Breast epithelium (tissue), 4 donors: Measurements from ENCODE around the gene CCBE1. TPM values are rescaled to one million over a fixed set of nuclear protein-coding genes. Genes with fewer than 3 reads are reported as not detected.

Experiments
- DNase-seq, 2 donors: peaks; one replicate each; pipeline ENCODE4 v3.0.0-alpha.2; 2019; ENCODE audit warnings: low spot score in 2 of 2
- H3K27ac ChIP-seq, 2 donors: fragments of 200-600 bp; sonication (generic) in 1 of 2; one replicate each; pipeline ENCODE4 v1.5.1; 2016 to 2019; ENCODE audit warnings: mild to moderate bottlenecking in 1 of 2
- H3K27me3 ChIP-seq, 2 donors: fragments of 200-600 bp; sonication (generic) in 1 of 2; one replicate each; pipeline versions ENCODE4 v1.5.1 to v1.6.0; 2017 to 2019; ENCODE audit warnings: control low read depth in 1 of 2, mild to moderate bottlenecking in 1 of 2
- H3K36me3 ChIP-seq: fragments of 200-600 bp; one replicate; pipeline ENCODE4 v1.5.1; 2019
- H3K4me1 ChIP-seq, 2 donors: fragments of 200-600 bp; sonication (generic); one replicate each; pipeline ENCODE4 v1.5.1; 2016 to 2019; ENCODE audit warnings: control low read depth in 1 of 2
- H3K4me3 ChIP-seq, 3 donors: fragments of 200-600 bp; sonication (generic); 1 replicate in 2 of 3; 2 replicates in 1 of 3; pipeline ENCODE4 v1.5.1; 2016 to 2019; ENCODE audit warnings: mild to moderate bottlenecking in 3 of 3, moderate library complexity in 2 of 3
- H3K9me3 ChIP-seq, 2 donors: fragments of 200-600 bp; sonication (generic) in 1 of 2; one replicate each; pipeline ENCODE4 v1.5.1; 2016 to 2019; ENCODE audit warnings: control low read depth in 1 of 2
- POLR2A ChIP-seq: fragments of 450-650 bp; IDR thresholded peaks from one replicate; pipeline ENCODE4 v1.6.1; 2016; ENCODE audit warnings: antibody characterized with exemption, mild to moderate bottlenecking, moderate library complexity
- POLR2AphosphoS5 ChIP-seq, 3 donors: sonication (generic); formaldehyde crosslinking; IDR thresholded peaks; one replicate each; pipeline ENCODE4 v1.6.1; 2017; ENCODE audit warnings: antibody characterized with exemption in 3 of 3
- intact Hi-C: fragments of 100-400 bp; cut with DNase I; formaldehyde crosslinking; loops from one replicate; pipeline ENCODE4 v1.15.1; 2023; ENCODE audit warnings: low total_unique reads
- total RNA-seq, 3 donors: library from RNA; depleted of rRNA; stranded (reverse); fragments of >200 nt; gene quantifications; one replicate each; pipeline ENCODE4 v1.1.0, GENCODE V29; 2016
- TF ChIP-seq, protein P1 (sequence below), 3 donors: fragments of 450-650 bp; IDR thresholded peaks; one replicate each; pipeline ENCODE4 v1.5.1; 2016 to 2017; ENCODE audit warnings: antibody characterized with exemption in 3 of 3, mild to moderate bottlenecking in 3 of 3, moderate library complexity in 3 of 3

CCBE1 gene
- total RNA-seq, 3 donors from 2014 or later: 3.5 to 4.9 (median 4.0) TPM

GRCh38 chr18:59573962-59574361, 123.3 kb downstream of the CCBE1 start:
- no peak for DNase-seq
- no peak overlapping the region for H3K4me3 ChIP-seq
- TF ChIP-seq POLR2A: no peak
- TF ChIP-seq, protein P1, sequence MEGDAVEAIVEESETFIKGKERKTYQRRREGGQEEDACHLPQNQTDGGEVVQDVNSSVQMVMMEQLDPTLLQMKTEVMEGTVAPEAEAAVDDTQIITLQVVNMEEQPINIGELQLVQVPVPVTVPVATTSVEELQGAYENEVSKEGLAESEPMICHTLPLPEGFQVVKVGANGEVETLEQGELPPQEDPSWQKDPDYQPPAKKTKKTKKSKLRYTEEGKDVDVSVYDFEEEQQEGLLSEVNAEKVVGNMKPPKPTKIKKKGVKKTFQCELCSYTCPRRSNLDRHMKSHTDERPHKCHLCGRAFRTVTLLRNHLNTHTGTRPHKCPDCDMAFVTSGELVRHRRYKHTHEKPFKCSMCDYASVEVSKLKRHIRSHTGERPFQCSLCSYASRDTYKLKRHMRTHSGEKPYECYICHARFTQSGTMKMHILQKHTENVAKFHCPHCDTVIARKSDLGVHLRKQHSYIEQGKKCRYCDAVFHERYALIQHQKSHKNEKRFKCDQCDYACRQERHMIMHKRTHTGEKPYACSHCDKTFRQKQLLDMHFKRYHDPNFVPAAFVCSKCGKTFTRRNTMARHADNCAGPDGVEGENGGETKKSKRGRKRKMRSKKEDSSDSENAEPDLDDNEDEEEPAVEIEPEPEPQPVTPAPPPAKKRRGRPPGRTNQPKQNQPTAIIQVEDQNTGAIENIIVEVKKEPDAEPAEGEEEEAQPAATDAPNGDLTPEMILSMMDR (IDR thresholded peaks at IDR 0.05): no peak
- intact Hi-C loops: no loop called here
- no peaks in the 10 kb centered on the region for H3K9me3 ChIP-seq
- H3K27me3 ChIP-seq: no peaks in the 10 kb centered on the region
- no peak overlapping the region for H3K27ac ChIP-seq
- H3K36me3 ChIP-seq: no peaks in the 10 kb centered on the region
- no peaks in the 10 kb centered on the region for H3K4me1 ChIP-seq

- H3K4me1 ChIP-seq: no peaks in the 10 kb centered on the region
- intact Hi-C loops: no loop called here
Observed at GRCh38 chr18:59571902-59572301, 125.3 kb downstream of the CCBE1 start.

DNA sequence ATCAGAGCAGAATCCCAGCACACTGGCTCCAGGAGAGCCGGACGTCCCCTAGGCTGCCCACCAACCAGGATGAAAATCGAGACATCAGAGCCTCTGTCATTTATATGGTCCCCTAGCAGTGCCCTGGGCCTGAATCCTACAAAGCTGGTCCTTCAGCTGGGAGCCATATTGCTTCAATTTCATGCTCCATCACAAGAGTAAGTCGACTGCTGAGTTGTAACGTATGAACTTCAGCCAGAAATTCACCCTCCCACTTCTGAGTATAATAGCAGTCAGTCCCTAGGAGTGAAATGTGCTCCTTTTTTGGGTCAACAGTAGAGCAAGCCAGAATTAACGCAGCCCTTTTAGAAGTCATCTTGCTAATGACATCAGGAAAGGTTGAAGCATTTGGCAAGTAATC, 126.4 kb downstream of the CCBE1 start:
- Histone ChIP-seq H3K9me3 (no peaks in the 10 kb centered on the region), H3K4me3 (no peak overlapping the region), H3K27me3 (no peaks in the 10 kb centered on the region), H3K36me3 (no peaks in the 10 kb centered on the region), H3K4me1 (no peaks in the 10 kb centered on the region), H3K27ac (no peak overlapping the region)
- intact Hi-C loops: no loop called here
- TF ChIP-seq, protein P1 (IDR thresholded peaks at IDR 0.05): no peak
- TF ChIP-seq POLR2AphosphoS5 (IDR thresholded peaks at IDR 0.05) (no peak), POLR2A (no peak)
- no peak for DNase-seq

More at GRCh38 chr18:59571902-59572301, 125.3 kb downstream of the CCBE1 start:
- no peak overlapping the region for H3K27ac ChIP-seq
- no peaks in the 10 kb centered on the region for H3K9me3 ChIP-seq
- no peak for DNase-seq
- no peak for TF ChIP-seq POLR2AphosphoS5 (IDR thresholded peaks at IDR 0.05)
- TF ChIP-seq, protein P1 (IDR thresholded peaks at IDR 0.05): no peak
- no peak for TF ChIP-seq POLR2A
- no peak overlapping the region for H3K4me3 ChIP-seq
- H3K27me3 ChIP-seq: no peaks in the 10 kb centered on the region
- H3K36me3 ChIP-seq: no peaks in the 10 kb centered on the region

DNA sequence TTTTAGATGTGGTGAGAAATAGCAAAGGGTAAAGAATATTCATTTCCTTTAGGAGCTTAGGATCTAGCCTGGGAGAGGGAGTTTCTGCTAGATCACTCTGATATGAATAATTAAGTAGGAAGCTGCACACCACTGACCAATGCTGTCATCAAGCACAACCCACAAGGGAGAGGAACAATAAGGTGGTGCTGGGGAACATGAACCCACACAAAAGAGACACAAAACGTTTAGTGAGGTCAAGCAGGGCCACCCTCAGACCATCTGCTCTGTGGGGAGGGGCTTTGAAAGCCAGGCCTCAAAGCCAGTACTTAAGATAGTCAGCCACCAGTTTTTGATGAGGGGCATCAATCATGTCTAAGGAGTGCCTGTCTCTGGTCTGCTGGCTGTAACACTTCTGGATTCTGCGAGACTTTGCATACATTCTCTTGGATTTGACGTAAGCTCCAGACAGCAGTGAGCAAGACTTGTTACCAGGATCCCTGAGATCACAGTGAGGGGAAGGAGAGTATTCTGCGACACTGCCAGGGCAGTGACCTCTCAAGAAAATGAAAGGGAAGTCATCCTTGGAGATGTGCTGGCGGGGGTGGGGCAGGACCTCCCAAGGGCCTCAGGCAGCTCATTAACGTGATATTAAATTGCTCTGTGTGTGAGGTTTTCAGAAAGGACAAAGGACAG, 127.0 kb downstream of the CCBE1 start:
- H3K27ac ChIP-seq: no peak overlapping the region
- TF ChIP-seq, protein P1 (IDR thresholded peaks at IDR 0.05): no peak
- TF ChIP-seq POLR2A: no peak
- TF ChIP-seq POLR2AphosphoS5 (IDR thresholded peaks at IDR 0.05): no peak
- H3K4me1 ChIP-seq: no peaks in the 10 kb centered on the region
- no peak for DNase-seq
- no peaks in the 10 kb centered on the region for H3K9me3 ChIP-seq
- no peaks in the 10 kb centered on the region for H3K27me3 ChIP-seq
- intact Hi-C loops: no loop called here
- H3K4me3 ChIP-seq: no peak overlapping the region
- H3K36me3 ChIP-seq: no peaks in the 10 kb centered on the region

DNA sequence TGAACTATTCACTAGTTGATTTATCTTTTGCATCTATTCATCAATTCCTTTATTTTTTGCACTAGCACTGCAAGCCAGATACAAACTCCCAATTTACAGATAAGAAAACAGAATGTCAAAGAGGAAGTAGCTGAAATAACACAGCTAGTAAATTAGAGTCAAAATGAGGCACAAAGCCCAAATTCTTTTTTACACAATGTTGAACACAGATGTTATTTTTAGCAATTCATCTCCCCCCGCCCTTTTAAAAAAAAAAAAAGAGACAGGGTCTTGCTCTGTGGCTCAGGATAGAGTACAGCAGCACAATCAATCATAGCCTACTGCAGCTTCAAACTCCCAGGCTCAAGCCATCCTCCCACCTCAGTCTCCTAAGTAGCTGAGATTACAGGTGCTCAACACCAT, 127.8 kb downstream of the CCBE1 start:
- H3K9me3 ChIP-seq: no peaks in the 10 kb centered on the region
- TF ChIP-seq, protein P1 (IDR thresholded peaks at IDR 0.05): no peak
- TF ChIP-seq POLR2AphosphoS5 (IDR thresholded peaks at IDR 0.05) (no peak), POLR2A (no peak)
- H3K27ac ChIP-seq: no peak overlapping the region
- intact Hi-C loops: no loop called here
- no peaks in the 10 kb centered on the region for H3K4me1 ChIP-seq
- no peak for DNase-seq
- H3K4me3 ChIP-seq: no peak overlapping the region
- no peaks in the 10 kb centered on the region for H3K27me3 ChIP-seq
- H3K36me3 ChIP-seq: no peaks in the 10 kb centered on the region
